Measurements from ENCODE around the gene RPS21.

The RPS21 gene

DNA sequence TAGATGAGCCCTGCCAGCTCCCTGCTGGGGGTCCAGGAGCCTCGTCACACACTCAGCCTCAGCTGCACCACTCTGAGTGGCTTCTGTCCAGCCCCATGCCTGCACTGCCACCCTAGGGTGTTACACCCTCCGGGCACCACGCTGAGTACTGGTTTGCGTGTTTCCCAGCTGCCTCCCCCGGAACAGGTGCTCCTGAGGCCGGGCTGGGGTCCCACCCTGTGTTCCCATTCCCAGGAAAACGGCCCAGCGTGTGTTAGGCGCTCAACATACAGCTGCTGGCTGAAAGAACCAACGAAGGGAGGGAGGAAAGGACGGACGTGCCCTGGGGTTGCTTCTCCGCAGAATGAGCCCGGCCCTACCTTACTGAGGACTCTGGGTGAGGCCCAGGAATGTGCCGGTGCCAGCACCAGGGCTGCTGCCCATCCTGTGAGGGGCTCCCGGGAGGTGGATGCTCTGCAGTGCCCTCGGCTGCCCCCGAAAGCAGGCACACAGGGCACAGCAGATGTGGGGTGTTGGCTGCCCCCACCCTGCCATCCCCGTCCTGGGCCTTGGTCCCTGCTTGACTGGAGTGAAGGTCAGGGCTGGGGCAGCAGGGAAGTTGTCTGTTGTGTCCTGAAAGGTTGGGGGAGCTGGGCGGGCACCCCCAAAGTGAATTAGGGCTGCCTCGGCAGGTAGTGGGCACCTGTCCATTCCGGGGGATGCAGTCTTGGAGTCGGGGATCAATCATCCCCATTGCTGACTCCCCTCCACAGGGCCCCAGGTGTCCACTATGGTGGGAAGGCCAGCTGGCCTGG lies 36.1 kb upstream of the RPS21 start:
- no peak overlapping the region for H3K27ac ChIP-seq
- TF ChIP-seq ZFX (IDR thresholded peaks at IDR 0.05; ENCODE audit: borderline replicate concordance) (no peak), CTCF (IDR thresholded peaks at IDR 0.05) (no peak)

DNA sequence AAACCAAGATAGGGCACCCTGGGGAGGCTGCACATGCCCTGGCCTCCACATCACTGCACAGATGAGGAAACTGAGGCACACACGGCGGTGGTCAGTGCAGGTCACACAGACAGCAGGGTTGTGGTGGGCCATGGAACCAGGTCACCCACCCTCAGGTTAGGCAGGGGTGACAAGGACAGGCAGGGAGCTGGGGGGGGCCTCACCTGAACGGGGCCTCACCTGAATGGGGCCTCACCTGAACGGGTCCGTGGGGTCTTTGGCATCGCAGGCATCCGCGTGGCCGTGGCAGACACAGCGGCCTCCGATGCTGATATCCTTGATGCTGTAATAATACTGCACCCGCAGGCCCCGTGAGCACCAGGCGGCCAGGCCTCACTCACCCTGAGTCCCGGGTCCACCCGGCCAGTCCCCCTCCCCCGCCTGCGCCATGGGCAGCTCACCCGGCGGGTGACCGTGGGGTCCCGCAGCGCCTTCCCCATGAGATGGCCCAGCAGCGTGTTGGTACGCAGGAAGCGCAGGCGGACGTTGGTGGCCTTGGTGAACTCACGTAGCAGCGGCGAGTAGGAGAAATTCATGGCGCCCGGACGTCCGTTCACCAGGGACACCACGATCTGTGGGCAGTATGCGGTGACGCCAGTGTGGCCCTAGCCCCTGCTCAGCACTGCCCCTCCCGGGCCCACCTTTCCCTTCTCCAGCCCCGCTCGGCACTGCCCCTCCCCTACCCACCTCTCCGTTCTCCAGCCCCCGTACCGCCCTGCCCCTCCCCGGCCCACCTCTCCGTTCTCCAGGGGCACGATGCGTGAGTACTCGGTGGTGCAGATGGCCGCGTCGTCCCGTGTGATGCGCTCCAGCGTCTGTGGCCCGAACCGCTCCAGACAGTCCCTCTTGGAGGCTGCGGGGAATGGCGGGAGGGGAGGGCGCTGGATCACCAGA lies 35.2 kb upstream of the RPS21 start:
- no peak overlapping the region for H3K27ac ChIP-seq

GRCh38 chr20:62352402-62353288 lies 34.3 kb upstream of the RPS21 start:
- no peak overlapping the region for H3K27ac ChIP-seq
- TF ChIP-seq CTCF (IDR thresholded peaks at IDR 0.05) (no peak), ZFX (IDR thresholded peaks at IDR 0.05; ENCODE audit: borderline replicate concordance) (no peak)

More for the DNA sequence above, 35.2 kb upstream of the RPS21 start:
- TF ChIP-seq CTCF (IDR thresholded peaks at IDR 0.05): no peak
- TF ChIP-seq ZFX (IDR thresholded peaks at IDR 0.05; ENCODE audit: borderline replicate concordance): no peak

- TF ChIP-seq ZFX (IDR thresholded peaks at IDR 0.05; ENCODE audit: borderline replicate concordance) (no peak), CTCF (IDR thresholded peaks at IDR 0.05) (no peak)
- H3K27ac ChIP-seq: no peak overlapping the region
Observed at GRCh38 chr20:62353289-62354030, 33.4 kb upstream of the RPS21 start.

DNA sequence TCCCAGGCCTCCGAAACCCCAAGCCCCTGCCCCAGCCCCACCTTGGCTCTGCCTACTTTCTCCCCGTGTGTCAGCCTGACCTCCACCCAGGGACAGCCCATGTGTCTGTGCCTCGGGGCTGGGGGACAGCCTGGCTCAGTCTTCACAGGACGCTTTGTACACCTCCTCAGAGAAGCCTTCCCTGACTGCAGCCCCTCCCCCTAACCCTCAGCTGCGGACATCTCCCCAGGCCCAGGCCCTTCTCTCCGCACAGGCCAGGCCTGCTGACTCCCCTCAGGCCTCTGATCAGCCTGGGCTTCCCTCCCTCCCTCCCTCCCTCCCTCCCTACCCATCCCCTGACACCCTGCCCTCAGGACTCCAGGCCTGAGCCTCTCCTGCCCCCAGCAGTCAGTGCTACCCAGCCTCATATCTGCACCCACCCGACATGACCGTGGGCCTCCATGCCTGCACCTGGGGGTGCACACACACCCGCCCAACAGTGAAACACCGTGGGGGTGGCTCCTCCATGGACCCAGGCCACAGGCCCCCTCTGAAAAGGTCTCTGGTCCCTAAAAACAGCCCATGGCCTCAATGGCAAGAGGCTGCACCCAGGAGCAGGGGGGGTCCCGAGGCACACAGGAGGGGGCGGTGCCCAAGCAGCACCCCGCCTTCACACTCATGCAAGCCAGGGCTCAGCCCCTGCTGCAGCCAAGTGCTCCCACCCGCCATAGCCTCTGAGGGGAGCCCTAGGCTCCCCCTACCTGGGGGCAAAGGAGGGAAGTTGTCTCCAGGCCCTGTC lies 32.7 kb upstream of the RPS21 start:
- TF ChIP-seq ZFX (IDR thresholded peaks at IDR 0.05; ENCODE audit: borderline replicate concordance): no peak
- TF ChIP-seq CTCF (IDR thresholded peaks at IDR 0.05): no peak
- H3K27ac ChIP-seq: no peak overlapping the region
